ENCODE measurements around the gene FLACC1.

GRCh38 chr2:201383136-201383535 lies 26.0 kb upstream of the FLACC1 start:
- no peak for TF ChIP-seq POLR2AphosphoS5 (IDR thresholded peaks at IDR 0.05)
- TF ChIP-seq, protein P1, sequence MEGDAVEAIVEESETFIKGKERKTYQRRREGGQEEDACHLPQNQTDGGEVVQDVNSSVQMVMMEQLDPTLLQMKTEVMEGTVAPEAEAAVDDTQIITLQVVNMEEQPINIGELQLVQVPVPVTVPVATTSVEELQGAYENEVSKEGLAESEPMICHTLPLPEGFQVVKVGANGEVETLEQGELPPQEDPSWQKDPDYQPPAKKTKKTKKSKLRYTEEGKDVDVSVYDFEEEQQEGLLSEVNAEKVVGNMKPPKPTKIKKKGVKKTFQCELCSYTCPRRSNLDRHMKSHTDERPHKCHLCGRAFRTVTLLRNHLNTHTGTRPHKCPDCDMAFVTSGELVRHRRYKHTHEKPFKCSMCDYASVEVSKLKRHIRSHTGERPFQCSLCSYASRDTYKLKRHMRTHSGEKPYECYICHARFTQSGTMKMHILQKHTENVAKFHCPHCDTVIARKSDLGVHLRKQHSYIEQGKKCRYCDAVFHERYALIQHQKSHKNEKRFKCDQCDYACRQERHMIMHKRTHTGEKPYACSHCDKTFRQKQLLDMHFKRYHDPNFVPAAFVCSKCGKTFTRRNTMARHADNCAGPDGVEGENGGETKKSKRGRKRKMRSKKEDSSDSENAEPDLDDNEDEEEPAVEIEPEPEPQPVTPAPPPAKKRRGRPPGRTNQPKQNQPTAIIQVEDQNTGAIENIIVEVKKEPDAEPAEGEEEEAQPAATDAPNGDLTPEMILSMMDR (IDR thresholded peaks at IDR 0.05): no peak
- TF ChIP-seq EP300 (IDR thresholded peaks at IDR 0.05): no peak
- no peak for TF ChIP-seq POLR2A (IDR thresholded peaks at IDR 0.05)
